Prostate gland (tissue), 2 donors: ENCODE results near the gene MPZ.

Source experiments
- CTCF ChIP-seq, 4 experiments: fragments of 200-600 bp in 2 of 4; fragments of 450-650 bp in 2 of 4; sonication (generic) in 2 of 4; IDR thresholded peaks; 1 replicate in 3 of 4; 2 replicates in 1 of 4; pipeline ENCODE4 v1.5.1; 2016 to 2019; ENCODE audit warnings: antibody characterized with exemption in 4 of 4, mild to moderate bottlenecking in 2 of 4, moderate library complexity in 2 of 4
- POLR2AphosphoS5 ChIP-seq: sonication (generic); formaldehyde crosslinking; IDR thresholded peaks from one replicate; pipeline ENCODE4 v1.6.1; 2017; ENCODE audit warnings: antibody characterized with exemption

GRCh38 chr1:161285521-161285920 is 24.2 kb downstream of the MPZ start:
- no peak for TF ChIP-seq POLR2AphosphoS5
- TF ChIP-seq CTCF (IDR thresholded peaks at IDR 0.05) = no peak
